Measurements from ENCODE around the gene PTPMT1.

PTPMT1 gene

DNA sequence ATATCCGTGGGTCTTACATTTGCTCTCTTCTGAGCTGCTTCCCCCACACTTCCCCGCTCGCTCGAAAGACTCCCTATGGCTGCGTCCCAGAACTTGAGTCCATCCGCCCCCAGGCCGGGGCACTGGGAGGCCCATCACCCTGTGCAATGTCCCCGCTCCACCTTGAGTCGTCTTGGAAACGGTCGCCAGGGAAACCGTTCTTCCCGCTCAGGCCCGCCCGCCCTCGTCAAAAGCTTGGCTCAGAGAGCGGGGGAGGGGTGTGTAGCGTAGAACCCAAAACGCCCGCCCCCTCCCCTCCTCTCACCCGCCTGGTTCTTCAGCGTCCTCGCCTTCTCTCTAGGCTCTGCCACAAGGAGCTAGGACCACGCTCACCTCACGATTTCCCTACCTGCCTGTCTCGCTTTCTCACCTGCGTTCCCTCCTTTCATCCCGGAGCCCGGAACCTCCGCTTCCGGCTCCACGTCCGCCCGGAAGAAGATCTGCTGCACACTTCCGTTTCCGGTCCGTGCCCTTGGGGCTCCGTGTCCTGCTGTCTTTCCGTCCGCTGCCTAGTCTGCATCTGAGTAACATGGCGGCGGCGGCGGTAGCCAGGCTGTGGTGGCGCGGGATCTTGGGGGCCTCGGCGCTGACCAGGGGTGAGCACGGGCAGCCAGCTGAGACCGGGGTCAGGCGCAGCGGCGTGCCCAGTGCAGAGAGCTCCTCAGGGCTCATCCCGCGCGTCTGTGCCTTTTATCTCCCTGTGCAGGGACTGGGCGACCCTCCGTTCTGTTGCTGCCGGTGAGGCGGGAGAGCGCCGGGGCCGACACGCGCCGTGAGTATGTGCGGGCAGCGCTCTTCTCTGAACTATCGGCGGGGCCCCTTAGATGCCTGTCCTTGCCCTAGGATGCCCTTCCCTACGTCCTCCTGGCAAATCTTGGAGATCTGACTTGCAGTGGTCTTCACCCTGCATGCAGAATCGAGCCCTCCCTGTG is 13.4 kb downstream of the PTPMT1 start, which contains the start of the genes KBTBD4 and NDUFS3:
TSS of gene KBTBD4 (minus strand) at position 447 of the 971 bp plus-strand sequence. CDS start at position 428, 19 bp downstream.
TSS of gene NDUFS3 (plus strand) at position 551 of the 971 bp plus-strand sequence. CDS start at position 569, 18 bp downstream.
- Histone ChIP-seq H3K9me3 (ENCODE audit: control insufficient read depth, low read length) (no peaks in the 10 kb centered on the region), H3K4me2 (ENCODE audit: low read length, poor library complexity, severe bottlenecking) (peak within 1 kb of the TSS; percentile 88), H2BK15ac (ENCODE audit: low read depth, poor library complexity, severe bottlenecking) (peak within 1 kb of the TSS; percentile 62), H4K91ac (ENCODE audit: low read length) (peak within 1 kb of the TSS; percentile 87), H3K9ac (ENCODE audit: low read length) (peak within 1 kb of the TSS; percentile 93), H3K27ac (ENCODE audit: low read length, poor library complexity, severe bottlenecking) (peak within 1 kb of the TSS; percentile 43), H3K79me1 (replicated peaks; ENCODE audit: low read length, poor library complexity, severe bottlenecking) (peaks cover 23% of the 10 kb centered on the region), H3K4me1 (ENCODE audit: control insufficient read depth, insufficient read depth, low read depth, low read length) (peaks cover 8% of the 10 kb centered on the region), H3K4ac (ENCODE audit: low read depth in 1 of 2, low read length in 2 of 2) (peak within 1 kb of the TSS; percentile 89 to 97), H3K18ac (ENCODE audit: low read depth in 1 of 2, low read length in 2 of 2) (peak within 1 kb of the TSS; percentile 87 to 91), H4K8ac (ENCODE audit: low read length) (peak within 1 kb of the TSS; percentile 95), H3K36me3 (ENCODE audit: control insufficient read depth in 1 of 2, insufficient read depth in 2 of 2, low read depth in 1 of 2, low read length in 2 of 2) (peaks cover 45 to 61% of the 10 kb centered on the region in 2 experiments), H2BK120ac (ENCODE audit: low read depth, low read length) (peak within 1 kb of the TSS; percentile 51), H2AFZ (ENCODE audit: low read depth, low read length) (peak within 1 kb of the TSS; percentile 94), H2BK5ac (ENCODE audit: low read depth, low read length, poor library complexity, severe bottlenecking) (peak within 1 kb of the TSS; percentile 67), H3K14ac (ENCODE audit: low read length in 2 of 2) (peak within 1 kb of the TSS; percentile 19 to 91), H3K4me3 (ENCODE audit: insufficient read depth in 1 of 2, low read depth in 1 of 2, low read length in 2 of 2) (peak within 1 kb of the TSS; percentile 92 to 98), H2AK5ac (ENCODE audit: low read length, severe bottlenecking) (peak within 1 kb of the TSS; percentile 69), H2BK12ac (ENCODE audit: low read length in 2 of 2) (peak within 1 kb of the TSS in 1 of 2 experiments; percentile 79), H3K27me3 (ENCODE audit: control insufficient read depth in 1 of 2, insufficient read depth in 1 of 2, low read length in 2 of 2) (no peaks in the 10 kb centered on the region), H3K23ac (ENCODE audit: low read length in 2 of 2) (peak within 1 kb of the TSS in 1 of 2 experiments; percentile 63)
- DNase-seq = peak; percentile 92
- under 1% methylated on average over 72 of the region's 72 CpGs for WGBS

DNA sequence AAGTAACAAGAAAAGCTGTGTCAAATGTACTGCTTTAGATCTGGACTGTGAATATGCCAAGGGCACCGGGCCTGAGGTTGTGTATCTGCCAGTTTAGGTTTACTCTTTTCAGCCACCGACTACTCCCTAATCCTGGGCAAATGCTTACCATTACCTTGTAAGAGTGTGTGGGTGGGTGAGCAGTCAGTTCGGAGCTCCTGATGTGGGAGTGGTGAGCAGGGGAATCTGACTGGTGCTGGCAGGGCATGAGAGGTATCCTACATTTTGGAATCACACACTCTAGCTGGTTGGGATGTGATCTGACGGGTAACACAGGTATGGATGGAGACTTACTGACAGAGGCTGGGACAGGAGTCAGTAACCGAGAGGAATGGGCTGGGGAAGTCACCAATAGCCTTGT is 18.4 kb downstream of the PTPMT1 start:
- 95% methylated on average over 5 of the region's 5 CpGs for WGBS
- peaks cover 2% of the 10 kb centered on the region for H3K4me1 ChIP-seq (ENCODE audit: control insufficient read depth, insufficient read depth, low read depth, low read length)

DNA sequence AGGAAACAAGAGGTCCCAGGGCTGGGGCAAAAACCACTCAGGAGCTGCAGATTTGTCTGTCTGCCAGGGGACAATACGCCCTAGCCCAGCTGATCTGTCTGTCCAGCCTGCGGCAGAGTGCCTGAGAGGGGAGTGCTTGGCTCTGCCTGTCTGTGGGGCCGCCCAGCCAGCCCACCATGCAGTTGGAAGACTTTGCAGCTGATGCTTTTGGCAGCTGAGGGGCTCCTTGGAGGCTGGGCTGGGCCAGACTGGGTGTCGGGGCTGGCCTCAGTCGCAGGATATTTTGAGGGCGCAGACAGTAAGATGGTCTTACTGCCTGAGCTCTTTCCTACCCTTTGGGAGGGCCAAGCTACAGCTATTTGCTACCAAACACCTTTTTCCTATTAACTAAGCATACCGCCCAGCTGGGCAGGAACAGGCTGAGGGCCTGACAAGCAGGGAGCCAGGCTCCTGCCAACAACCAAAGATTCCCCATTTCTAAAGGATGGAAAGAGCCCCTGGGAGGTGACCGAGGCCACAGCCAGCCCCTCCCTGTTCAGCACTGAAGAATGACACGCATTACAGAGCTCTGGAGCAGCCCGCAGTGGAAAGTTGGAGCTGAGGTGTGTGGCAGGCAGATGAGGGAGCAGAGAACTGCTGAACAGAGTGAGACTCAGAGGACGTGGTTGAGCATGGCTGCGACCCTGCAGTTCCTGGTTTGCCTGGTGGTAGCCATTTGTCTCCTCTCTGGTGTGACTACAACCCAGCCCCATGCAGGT is 20.9 kb downstream of the PTPMT1 start, which contains the start of gene FAM180B:
TSS of gene FAM180B (plus strand) at position 581 of the 758 bp plus-strand sequence. CDS start at position 672, 91 bp downstream.
- H2BK5ac ChIP-seq (ENCODE audit: low read depth, low read length, poor library complexity, severe bottlenecking) = no peak within 1 kb of the TSS
- no peak within 1 kb of the TSS for H3K4ac ChIP-seq (ENCODE audit: low read depth in 1 of 2, low read length in 2 of 2)
- no peak within 1 kb of the TSS for H2AFZ ChIP-seq (ENCODE audit: low read depth, low read length)
- peak within 1 kb of the TSS in 1 of 2 experiments; percentile 47 for H3K4me3 ChIP-seq (ENCODE audit: insufficient read depth in 1 of 2, low read depth in 1 of 2, low read length in 2 of 2)
- no peak within 1 kb of the TSS for H3K27ac ChIP-seq (ENCODE audit: low read length, poor library complexity, severe bottlenecking)
- H3K4me1 ChIP-seq (ENCODE audit: control insufficient read depth, insufficient read depth, low read depth, low read length) = no peaks in the 10 kb centered on the region
- WGBS = 90% methylated on average over 12 of the region's 12 CpGs
- H4K91ac ChIP-seq (ENCODE audit: low read length) = no peak within 1 kb of the TSS
- H2AK5ac ChIP-seq (ENCODE audit: low read length, severe bottlenecking) = no peak within 1 kb of the TSS
- no peak within 1 kb of the TSS for H2BK120ac ChIP-seq (ENCODE audit: low read depth, low read length)
- H3K23ac ChIP-seq (ENCODE audit: low read length in 2 of 2) = no peak within 1 kb of the TSS
- H3K4me2 ChIP-seq (ENCODE audit: low read length, poor library complexity, severe bottlenecking) = no peak within 1 kb of the TSS
- H3K27me3 ChIP-seq (ENCODE audit: control insufficient read depth in 1 of 2, insufficient read depth in 1 of 2, low read length in 2 of 2) = no peaks in the 10 kb centered on the region
- H3K9me3 ChIP-seq (ENCODE audit: control insufficient read depth, low read length) = no peaks in the 10 kb centered on the region
- no peak within 1 kb of the TSS for H3K14ac ChIP-seq (ENCODE audit: low read length in 2 of 2)
- H3K79me1 ChIP-seq (replicated peaks; ENCODE audit: low read length, poor library complexity, severe bottlenecking) = peaks cover 6% of the 10 kb centered on the region
- H2BK12ac ChIP-seq (ENCODE audit: low read length in 2 of 2) = peak within 1 kb of the TSS in 1 of 2 experiments; percentile 12
- H3K9ac ChIP-seq (ENCODE audit: low read length) = peak within 1 kb of the TSS; percentile 49
- no peak within 1 kb of the TSS for H3K18ac ChIP-seq (ENCODE audit: low read depth in 1 of 2, low read length in 2 of 2)
- H4K8ac ChIP-seq (ENCODE audit: low read length) = no peak within 1 kb of the TSS
- no peak within 1 kb of the TSS for H2BK15ac ChIP-seq (ENCODE audit: low read depth, poor library complexity, severe bottlenecking)
- DNase-seq = no peak
- H3K36me3 ChIP-seq (ENCODE audit: control insufficient read depth in 1 of 2, insufficient read depth in 2 of 2, low read depth in 1 of 2, low read length in 2 of 2) = peaks cover 39 to 51% of the 10 kb centered on the region in 2 experiments

More for the DNA sequence above, 18.4 kb downstream of the PTPMT1 start:
- Histone ChIP-seq H3K9me3 (ENCODE audit: control insufficient read depth, low read length) (no peaks in the 10 kb centered on the region), H3K23ac (ENCODE audit: low read length in 2 of 2) (no peak overlapping the region), H4K8ac (ENCODE audit: low read length) (no peak overlapping the region), H2AFZ (ENCODE audit: low read depth, low read length) (no peak overlapping the region), H3K27me3 (ENCODE audit: control insufficient read depth in 1 of 2, insufficient read depth in 1 of 2, low read length in 2 of 2) (no peaks in the 10 kb centered on the region), H3K9ac (ENCODE audit: low read length) (no peak overlapping the region), H3K4ac (ENCODE audit: low read depth in 1 of 2, low read length in 2 of 2) (no peak overlapping the region), H2AK5ac (ENCODE audit: low read length, severe bottlenecking) (no peak overlapping the region), H2BK12ac (ENCODE audit: low read length in 2 of 2) (no peak overlapping the region), H3K14ac (ENCODE audit: low read length in 2 of 2) (no peak overlapping the region), H2BK15ac (ENCODE audit: low read depth, poor library complexity, severe bottlenecking) (no peak overlapping the region), H3K36me3 (ENCODE audit: control insufficient read depth in 1 of 2, insufficient read depth in 2 of 2, low read depth in 1 of 2, low read length in 2 of 2) (peaks cover 45 to 49% of the 10 kb centered on the region in 2 experiments), H3K4me3 (ENCODE audit: insufficient read depth in 1 of 2, low read depth in 1 of 2, low read length in 2 of 2) (no peak overlapping the region), H3K18ac (ENCODE audit: low read depth in 1 of 2, low read length in 2 of 2) (no peak overlapping the region), H4K91ac (ENCODE audit: low read length) (no peak overlapping the region), H2BK5ac (ENCODE audit: low read depth, low read length, poor library complexity, severe bottlenecking) (no peak overlapping the region), H3K79me1 (replicated peaks; ENCODE audit: low read length, poor library complexity, severe bottlenecking) (peaks cover 12% of the 10 kb centered on the region), H3K27ac (ENCODE audit: low read length, poor library complexity, severe bottlenecking) (no peak overlapping the region), H2BK120ac (ENCODE audit: low read depth, low read length) (no peak overlapping the region), H3K4me2 (ENCODE audit: low read length, poor library complexity, severe bottlenecking) (no peak overlapping the region)
- DNase-seq = no peak
